Uterus (tissue), 2 donors: ENCODE measurements around the gene IRF7.
"Not testable (repeated sequence)": the region's sequence is repeated elsewhere in the genome, so short reads cannot be mapped to it uniquely, and the experiment has no call there.

Experiments used
- POLR2A ChIP-seq, 2 donors: fragments of 450-650 bp; IDR thresholded peaks; one replicate each; pipeline ENCODE4 v1.6.1; 2016; ENCODE audit warnings: antibody characterized with exemption in 2 of 2, mild to moderate bottlenecking in 1 of 2, moderate library complexity in 1 of 2
- TF ChIP-seq, protein P1 (sequence below), 4 experiments: fragments of 200-600 bp in 2 of 4; fragments of 450-650 bp in 2 of 4; sonication (generic) in 2 of 4; IDR thresholded peaks; one replicate each; pipeline ENCODE4 v1.5.1; 2016 to 2019; ENCODE audit warnings: antibody characterized with exemption in 4 of 4, mild to moderate bottlenecking in 2 of 4, moderate library complexity in 1 of 4

- not testable (repeated sequence) for TF ChIP-seq POLR2A (IDR thresholded peaks at IDR 0.05)
- TF ChIP-seq, protein P1, sequence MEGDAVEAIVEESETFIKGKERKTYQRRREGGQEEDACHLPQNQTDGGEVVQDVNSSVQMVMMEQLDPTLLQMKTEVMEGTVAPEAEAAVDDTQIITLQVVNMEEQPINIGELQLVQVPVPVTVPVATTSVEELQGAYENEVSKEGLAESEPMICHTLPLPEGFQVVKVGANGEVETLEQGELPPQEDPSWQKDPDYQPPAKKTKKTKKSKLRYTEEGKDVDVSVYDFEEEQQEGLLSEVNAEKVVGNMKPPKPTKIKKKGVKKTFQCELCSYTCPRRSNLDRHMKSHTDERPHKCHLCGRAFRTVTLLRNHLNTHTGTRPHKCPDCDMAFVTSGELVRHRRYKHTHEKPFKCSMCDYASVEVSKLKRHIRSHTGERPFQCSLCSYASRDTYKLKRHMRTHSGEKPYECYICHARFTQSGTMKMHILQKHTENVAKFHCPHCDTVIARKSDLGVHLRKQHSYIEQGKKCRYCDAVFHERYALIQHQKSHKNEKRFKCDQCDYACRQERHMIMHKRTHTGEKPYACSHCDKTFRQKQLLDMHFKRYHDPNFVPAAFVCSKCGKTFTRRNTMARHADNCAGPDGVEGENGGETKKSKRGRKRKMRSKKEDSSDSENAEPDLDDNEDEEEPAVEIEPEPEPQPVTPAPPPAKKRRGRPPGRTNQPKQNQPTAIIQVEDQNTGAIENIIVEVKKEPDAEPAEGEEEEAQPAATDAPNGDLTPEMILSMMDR (IDR thresholded peaks at IDR 0.05): not testable (repeated sequence)
Observed at GRCh38 chr11:653136-653535, 37.4 kb upstream of the IRF7 start.
